Ramos (cell line): Measurements from ENCODE around the gene SARDH.

ENCODE experiments used
- in situ Hi-C: fragments of 300-500 bp; cut with MboI; formaldehyde crosslinking; loops from one replicate; pipeline ENCODE4 v1.14.3; 2022; ENCODE audit warnings: low sequenced_read_pairs; ENCODE audit not compliant: unreplicated experiment

SARDH gene

GRCh38 chr9:133737774-133738639, at the start of gene SARDH:
SARDH (minus strand) TSS chr9:133738352; CDS start chr9:133734173, 4,179 bp downstream.
- in situ Hi-C loops: no loop called here

- in situ Hi-C loops: loop anchor here (5.0 kb wide), 1 partner anchor 205 kb away; the partner anchor contains the start of gene VAV2
These were observed 49.5 kb upstream of the SARDH start for GRCh38 chr9:133787754-133788025.

- in situ Hi-C loops: loop anchor here (5.0 kb wide), 1 partner anchor 205 kb away; the partner anchor contains the start of gene VAV2
These were observed 49.0 kb upstream of the SARDH start for GRCh38 chr9:133786907-133787753.

GRCh38 chr9:133786371-133786753, 48.2 kb upstream of the SARDH start:
- in situ Hi-C loops: loop anchor here (5.0 kb wide), 1 partner anchor 206 kb away; the partner anchor contains the start of gene VAV2

- in situ Hi-C loops: loop anchor here (5.0 kb wide), 1 partner anchor 206 kb away; the partner anchor contains the start of gene VAV2
These were observed 47.7 kb upstream of the SARDH start for GRCh38 chr9:133785753-133786370.

GRCh38 chr9:133784731-133785561, 46.8 kb upstream of the SARDH start:
- in situ Hi-C loops: loop anchor here (5.0 kb wide), 1 partner anchor 207 kb away; the partner anchor contains the start of gene VAV2

GRCh38 chr9:133783331-133783731, 45.2 kb upstream of the SARDH start:
- in situ Hi-C loops: no loop called here

GRCh38 chr9:133782157-133783130, 44.3 kb upstream of the SARDH start:
- in situ Hi-C loops: no loop called here

- in situ Hi-C loops: no loop called here
These were observed 43.6 kb upstream of the SARDH start for GRCh38 chr9:133781828-133782135.

- in situ Hi-C loops: no loop called here
These were observed 43.0 kb upstream of the SARDH start for GRCh38 chr9:133780962-133781827.

GRCh38 chr9:133780404-133780945, 42.3 kb upstream of the SARDH start:
- in situ Hi-C loops: no loop called here

- in situ Hi-C loops: no loop called here
These were observed 41.6 kb upstream of the SARDH start for GRCh38 chr9:133779516-133780403.

- in situ Hi-C loops: no loop called here
These were observed 40.9 kb upstream of the SARDH start for GRCh38 chr9:133779081-133779480.

- in situ Hi-C loops: no loop called here
These were observed 40.3 kb upstream of the SARDH start for GRCh38 chr9:133778336-133779013.

GRCh38 chr9:133777871-133778270, 39.7 kb upstream of the SARDH start:
- in situ Hi-C loops: no loop called here
